Brain microvascular endothelial cell (primary cell): ENCODE data around the gene DPH1.
"Not testable (repeated sequence)": the region's sequence is repeated elsewhere in the genome, so short reads cannot be mapped to it uniquely, and the experiment has no call there.

Experiments
- DNase-seq: peaks from one replicate; pipeline ENCODE4 v3.0.0-alpha.2; 2020
- H3K27ac ChIP-seq: fragments of 250-450 bp; sonication (Bioruptor Pico); 2 replicates; pipeline ENCODE4 v1.5.1; 2020; ENCODE audit warnings: mild to moderate bottlenecking, moderate library complexity
- H3K27me3 ChIP-seq: fragments of 250-450 bp; sonication (Bioruptor Pico); replicated peaks from 2 replicates; pipeline ENCODE4 v1.5.1; 2020; ENCODE audit warnings: mild to moderate bottlenecking
- H3K36me3 ChIP-seq: fragments of 250-450 bp; sonication (Bioruptor Pico); replicated peaks from 2 replicates; pipeline ENCODE4 v1.5.1; 2020; ENCODE audit warnings: mild to moderate bottlenecking
- H3K4me3 ChIP-seq: 2 replicates; pipeline ENCODE4 v1.5.1; 2011; ENCODE audit warnings: low read depth, mild to moderate bottlenecking, control low read depth, low read length, moderate library complexity
- in situ Hi-C: cut with HindIII; loops from 2 replicates; pipeline ENCODE4 v1.10.0; 2017; ENCODE audit warnings: low sequenced_read_pairs, low pct_ligation_motif_present
- TF ChIP-seq, protein P1 (sequence below): IDR thresholded peaks from 2 replicates; pipeline ENCODE4 v1.5.1; 2011; ENCODE audit warnings: low read depth, mild to moderate bottlenecking, moderate library complexity, low read length, control low read depth, inconsistent platforms; ENCODE audit errors: missing control alignments

DPH1 gene

GRCh38 chr17:2029911-2030778, at the start of gene DPH1:
DPH1 (plus strand) TSS chr17:2030153; CDS start chr17:2030170, 17 bp downstream.
- no peaks in the 10 kb centered on the region for H3K36me3 ChIP-seq
- H3K4me3 ChIP-seq, result peak within 1 kb of the TSS; percentile 99
- H3K27ac ChIP-seq, result peak within 1 kb of the TSS; percentile 50
- DNase-seq, result peak; percentile 86
- H3K27me3 ChIP-seq, result peaks cover 7% of the 10 kb centered on the region
- TF ChIP-seq, protein P1, sequence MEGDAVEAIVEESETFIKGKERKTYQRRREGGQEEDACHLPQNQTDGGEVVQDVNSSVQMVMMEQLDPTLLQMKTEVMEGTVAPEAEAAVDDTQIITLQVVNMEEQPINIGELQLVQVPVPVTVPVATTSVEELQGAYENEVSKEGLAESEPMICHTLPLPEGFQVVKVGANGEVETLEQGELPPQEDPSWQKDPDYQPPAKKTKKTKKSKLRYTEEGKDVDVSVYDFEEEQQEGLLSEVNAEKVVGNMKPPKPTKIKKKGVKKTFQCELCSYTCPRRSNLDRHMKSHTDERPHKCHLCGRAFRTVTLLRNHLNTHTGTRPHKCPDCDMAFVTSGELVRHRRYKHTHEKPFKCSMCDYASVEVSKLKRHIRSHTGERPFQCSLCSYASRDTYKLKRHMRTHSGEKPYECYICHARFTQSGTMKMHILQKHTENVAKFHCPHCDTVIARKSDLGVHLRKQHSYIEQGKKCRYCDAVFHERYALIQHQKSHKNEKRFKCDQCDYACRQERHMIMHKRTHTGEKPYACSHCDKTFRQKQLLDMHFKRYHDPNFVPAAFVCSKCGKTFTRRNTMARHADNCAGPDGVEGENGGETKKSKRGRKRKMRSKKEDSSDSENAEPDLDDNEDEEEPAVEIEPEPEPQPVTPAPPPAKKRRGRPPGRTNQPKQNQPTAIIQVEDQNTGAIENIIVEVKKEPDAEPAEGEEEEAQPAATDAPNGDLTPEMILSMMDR, result no peak
- in situ Hi-C loops, result no loop called here

DNA sequence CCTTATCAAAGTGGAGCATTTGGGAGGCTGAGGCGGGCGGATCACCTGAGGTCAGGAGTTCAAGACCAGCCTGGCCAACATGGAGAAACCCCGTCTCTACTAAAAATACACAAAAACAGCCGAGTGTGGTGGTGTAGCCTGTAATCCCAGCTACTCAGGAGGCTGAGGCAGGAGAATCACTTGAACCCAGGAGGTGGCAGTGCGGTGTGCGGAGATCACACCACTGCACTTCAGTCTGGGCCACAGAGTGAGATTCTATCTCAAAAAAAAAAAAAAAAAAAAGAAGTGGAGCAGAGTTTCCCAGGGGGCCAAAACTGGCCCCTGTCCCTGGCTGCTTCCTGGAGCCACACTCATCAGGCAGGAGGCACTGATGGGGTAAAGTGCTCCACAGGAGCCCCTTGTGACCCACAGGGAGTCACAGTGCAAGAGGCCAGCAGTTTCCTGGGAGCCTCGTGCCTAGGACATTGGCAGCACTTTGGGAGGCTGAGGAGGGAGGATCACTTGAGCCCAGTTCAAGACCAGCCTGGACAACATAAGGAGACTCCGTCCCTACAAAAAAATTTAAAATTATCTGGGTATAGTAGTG, 49.2 kb upstream of the DPH1 start:
- in situ Hi-C loops, result no loop called here

GRCh38 chr17:1982793-1983366, 47.1 kb upstream of the DPH1 start:
- H3K27ac ChIP-seq, H3K27me3 ChIP-seq, H3K4me3 ChIP-seq, in situ Hi-C loops, H3K36me3 ChIP-seq, DNase-seq: not testable (repeated sequence)

More for the DNA sequence above, 49.2 kb upstream of the DPH1 start:
- peaks cover 27% of the 10 kb centered on the region for H3K27me3 ChIP-seq
- TF ChIP-seq, protein P1, result no peak
- H3K27ac ChIP-seq, result no peak overlapping the region
- no peak for DNase-seq
- no peak overlapping the region for H3K4me3 ChIP-seq
- no peaks in the 10 kb centered on the region for H3K36me3 ChIP-seq

DNA sequence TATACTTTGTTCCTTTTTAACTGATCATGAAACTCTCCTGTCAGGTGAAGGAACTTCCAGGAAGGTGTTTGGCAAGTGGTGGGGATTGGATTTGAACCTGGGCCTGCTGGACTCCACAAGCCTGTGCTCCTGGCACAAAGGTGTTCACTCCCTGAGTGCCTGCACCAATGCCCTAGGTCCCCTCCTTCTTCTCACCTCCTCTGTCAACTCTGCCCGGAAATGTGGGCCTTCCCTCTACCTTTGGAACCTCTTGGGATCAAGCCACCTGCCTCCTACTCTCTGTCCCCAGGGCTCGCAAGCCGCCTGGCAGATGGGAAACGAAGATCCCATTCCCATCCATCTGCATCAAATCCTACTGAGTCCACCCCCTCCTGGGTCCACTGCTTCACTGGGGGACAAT, 44.9 kb upstream of the DPH1 start:
- TF ChIP-seq, protein P1, result no peak
- Histone ChIP-seq H3K27ac (no peak overlapping the region), H3K36me3 (no peaks in the 10 kb centered on the region), H3K27me3 (peaks cover 3% of the 10 kb centered on the region), H3K4me3 (no peak overlapping the region)
- in situ Hi-C loops, result no loop called here
- no peak for DNase-seq

DNA sequence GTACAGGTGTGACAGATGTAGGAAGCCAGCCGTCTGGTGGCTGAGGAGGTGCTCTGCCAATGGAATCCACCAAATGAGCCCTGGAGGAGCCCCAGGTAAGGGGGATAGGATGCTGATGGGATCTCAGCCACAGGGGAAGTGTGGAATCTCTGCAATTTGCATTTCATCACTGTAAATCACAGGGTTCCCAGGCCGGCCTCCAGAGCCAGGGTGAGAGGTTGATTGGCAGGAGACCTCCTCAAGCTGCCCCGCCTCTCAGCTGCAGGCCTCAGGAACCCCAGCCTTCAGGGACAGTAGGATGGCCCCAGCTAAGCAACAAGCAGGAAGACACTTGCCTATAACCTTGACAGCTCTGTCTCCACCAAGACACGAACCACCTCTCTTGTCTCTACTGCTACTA, 44.3 kb upstream of the DPH1 start:
- DNase-seq, result no peak
- Histone ChIP-seq H3K36me3 (no peaks in the 10 kb centered on the region), H3K27ac (no peak overlapping the region), H3K27me3 (peaks cover 3% of the 10 kb centered on the region), H3K4me3 (no peak overlapping the region)
- TF ChIP-seq, protein P1, result no peak
- in situ Hi-C loops, result no loop called here

DNA sequence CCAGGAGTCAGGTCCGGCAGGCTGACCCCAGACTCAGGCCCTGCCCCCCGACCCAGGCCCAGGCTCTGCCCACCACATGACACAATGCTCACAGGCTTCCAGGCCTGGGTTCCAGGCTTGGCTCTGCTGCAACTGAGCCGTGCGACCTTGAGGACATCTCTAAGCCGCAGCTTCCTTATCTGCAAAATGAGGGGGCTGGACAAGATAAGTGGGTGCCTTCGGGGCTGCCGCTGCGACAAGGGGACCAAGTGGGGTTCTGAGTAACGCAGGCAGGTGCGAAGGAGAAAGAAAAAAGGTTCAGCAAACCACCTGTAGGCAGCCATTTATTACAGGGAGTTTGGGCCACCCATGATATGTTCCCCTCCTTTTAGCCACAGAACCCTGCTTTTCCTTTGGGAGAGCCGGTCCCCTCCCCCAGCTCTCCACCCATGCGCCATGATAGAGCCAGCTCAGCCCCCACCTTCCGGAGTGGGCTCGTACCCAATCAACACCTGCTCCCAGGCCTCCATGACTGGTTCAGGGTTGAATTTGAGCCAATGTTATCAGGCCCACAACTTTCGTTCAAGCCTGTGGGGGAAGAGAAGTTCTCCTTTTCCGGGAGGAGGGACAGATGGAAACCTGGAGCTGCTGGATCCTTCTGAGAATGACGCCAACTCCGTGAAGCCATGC, 43.0 kb upstream of the DPH1 start:
- TF ChIP-seq, protein P1, result no peak
- peaks cover 3% of the 10 kb centered on the region for H3K27me3 ChIP-seq
- H3K4me3 ChIP-seq, result no peak overlapping the region
- H3K36me3 ChIP-seq, result no peaks in the 10 kb centered on the region
- no peak for DNase-seq
- H3K27ac ChIP-seq, result no peak overlapping the region
- in situ Hi-C loops, result no loop called here
